GM19043 (cell line): ENCODE measurements around the gene IL1R2.
"Not testable (repeated sequence)": the region's sequence is repeated elsewhere in the genome, so short reads cannot be mapped to it uniquely, and the experiment has no call there.

Source experiments
- ATAC-seq: cut with Tn5 transposase; IDR thresholded peaks from one replicate; pipeline ENCODE4 v1.9.1; 2021; ENCODE audit warnings: low read depth; ENCODE audit not compliant: unreplicated experiment

Gene IL1R2

DNA sequence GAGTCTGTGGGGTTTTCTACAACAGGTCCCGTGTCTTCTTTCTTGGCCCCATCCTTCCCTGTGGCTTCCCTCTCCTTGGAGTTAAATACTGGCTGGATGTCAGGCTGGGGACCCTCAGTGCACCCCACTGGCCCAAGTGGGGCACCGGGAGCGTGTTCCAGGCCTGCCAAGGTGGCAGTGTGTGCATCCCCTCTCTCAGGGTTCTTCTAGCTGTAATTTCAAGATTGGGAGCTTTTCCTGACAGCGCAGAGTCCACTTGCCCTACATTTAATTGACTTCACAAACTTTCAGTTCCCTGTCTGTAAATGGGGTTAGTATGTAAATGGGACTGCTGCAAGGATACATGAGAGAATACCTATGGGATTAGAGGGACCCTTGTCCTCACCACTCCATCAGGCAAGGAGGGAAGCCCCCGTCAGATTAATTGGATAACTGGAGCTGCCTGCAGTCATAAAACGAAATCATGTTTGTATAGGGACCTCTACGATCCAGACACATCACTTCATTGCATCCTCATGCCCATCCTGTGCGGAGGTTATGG lies 66.6 kb downstream of the IL1R2 start:
- no peak for ATAC-seq

DNA sequence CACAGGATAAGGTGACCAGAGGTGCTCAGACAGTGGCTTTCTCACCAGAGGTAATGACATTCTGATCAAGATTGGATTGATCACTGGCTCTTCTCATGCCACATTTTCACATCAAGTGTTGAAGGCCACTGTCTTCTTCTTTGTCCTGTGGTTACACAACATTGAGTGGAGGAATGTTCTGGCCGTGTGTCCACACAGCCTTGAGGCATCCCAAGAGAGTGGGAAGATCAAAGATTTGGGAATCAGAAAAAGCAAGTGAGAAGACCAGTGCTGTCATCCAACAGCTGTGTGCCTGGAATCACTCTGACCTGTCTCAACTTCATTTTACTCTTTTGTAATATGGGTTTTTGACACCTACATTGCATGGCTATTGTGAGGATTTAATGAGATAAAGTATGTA lies 67.4 kb downstream of the IL1R2 start:
- no peak for ATAC-seq

DNA sequence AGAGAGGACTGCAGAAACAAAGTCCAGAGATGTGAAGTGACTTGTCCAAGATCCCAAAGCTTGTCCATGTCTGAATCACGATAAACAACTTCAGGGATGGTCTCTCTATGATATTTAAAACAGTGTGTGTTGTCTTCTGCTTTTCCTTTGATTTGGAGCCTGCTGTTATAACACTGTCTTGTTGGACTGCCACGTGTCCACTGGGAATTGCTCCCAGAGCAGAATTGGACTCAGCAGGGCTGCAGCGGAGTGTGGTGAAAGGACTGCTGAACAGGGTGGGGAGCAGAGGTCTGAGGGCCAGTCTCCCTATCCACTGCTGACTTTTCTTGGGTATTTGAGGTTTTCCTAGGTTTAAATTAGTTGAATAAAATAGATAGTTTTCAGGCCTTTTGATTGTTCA lies 68.3 kb downstream of the IL1R2 start:
- no peak for ATAC-seq

- ATAC-seq: no peak
Observed at GRCh38 chr2:102060792-102061191, 69.0 kb downstream of the IL1R2 start.

DNA sequence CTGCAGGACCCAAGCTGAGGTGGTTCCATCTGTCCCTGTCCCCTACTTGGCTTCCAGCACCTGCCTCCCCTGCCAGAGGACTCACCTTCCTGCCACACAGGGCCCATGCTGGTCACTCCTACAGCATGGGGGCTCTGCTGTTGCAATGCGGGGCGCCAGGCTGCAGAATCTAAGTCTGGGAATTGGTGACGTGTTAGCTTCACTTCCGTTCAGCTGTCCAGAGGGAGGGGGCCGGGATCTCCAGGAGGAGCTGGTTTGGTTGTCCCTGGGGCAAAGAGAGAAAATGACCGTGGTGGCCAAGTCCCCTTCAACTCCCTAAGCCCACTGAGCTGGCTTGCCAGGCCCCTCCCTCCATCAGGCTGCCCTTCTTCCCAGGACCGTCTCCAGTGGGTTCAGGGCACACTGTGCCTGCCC lies 69.5 kb downstream of the IL1R2 start:
- ATAC-seq: no peak

GRCh38 chr2:102061962-102062795 lies 70.4 kb downstream of the IL1R2 start:
- no peak for ATAC-seq

- no peak for ATAC-seq
Observed at GRCh38 chr2:102062802-102063201, 71.0 kb downstream of the IL1R2 start.

GRCh38 chr2:102063487-102063911 lies 71.7 kb downstream of the IL1R2 start:
- no peak for ATAC-seq

DNA sequence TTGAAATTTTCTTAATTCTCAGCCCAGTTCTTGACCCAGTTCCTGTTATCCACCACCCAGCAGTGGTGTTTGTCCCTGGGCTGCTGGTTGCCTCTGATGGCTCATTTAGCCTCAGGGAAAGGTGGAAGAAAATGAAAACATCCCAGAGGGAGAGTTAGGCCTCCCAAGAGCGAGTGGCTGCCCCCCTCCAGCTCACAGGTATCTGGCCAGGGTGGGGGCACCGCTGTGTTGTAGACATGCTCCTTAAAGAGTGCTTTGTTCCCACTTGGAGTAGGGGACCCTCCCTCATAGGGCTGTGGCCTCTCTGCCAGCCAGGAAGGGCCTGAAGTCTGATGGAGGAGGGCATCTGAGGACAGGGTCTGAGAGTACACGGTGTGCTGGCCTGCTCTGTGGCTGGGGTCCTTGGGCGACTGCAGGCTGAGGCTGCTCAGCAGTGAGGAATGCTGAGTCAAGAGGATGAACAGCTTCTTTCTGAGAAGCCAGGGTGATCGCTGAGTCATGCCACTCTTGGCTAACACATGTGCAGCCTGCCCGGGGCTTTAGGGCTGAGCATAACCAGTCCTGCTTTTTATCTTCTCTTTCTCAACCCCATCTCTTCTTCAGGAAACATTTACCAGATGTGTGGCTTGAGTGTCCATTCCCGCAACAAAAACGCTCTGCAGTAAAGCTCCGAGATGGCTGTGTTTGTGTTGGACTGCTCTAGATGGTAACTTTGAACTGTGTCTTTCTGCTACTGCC lies 72.3 kb downstream of the IL1R2 start:
- no peak for ATAC-seq

DNA sequence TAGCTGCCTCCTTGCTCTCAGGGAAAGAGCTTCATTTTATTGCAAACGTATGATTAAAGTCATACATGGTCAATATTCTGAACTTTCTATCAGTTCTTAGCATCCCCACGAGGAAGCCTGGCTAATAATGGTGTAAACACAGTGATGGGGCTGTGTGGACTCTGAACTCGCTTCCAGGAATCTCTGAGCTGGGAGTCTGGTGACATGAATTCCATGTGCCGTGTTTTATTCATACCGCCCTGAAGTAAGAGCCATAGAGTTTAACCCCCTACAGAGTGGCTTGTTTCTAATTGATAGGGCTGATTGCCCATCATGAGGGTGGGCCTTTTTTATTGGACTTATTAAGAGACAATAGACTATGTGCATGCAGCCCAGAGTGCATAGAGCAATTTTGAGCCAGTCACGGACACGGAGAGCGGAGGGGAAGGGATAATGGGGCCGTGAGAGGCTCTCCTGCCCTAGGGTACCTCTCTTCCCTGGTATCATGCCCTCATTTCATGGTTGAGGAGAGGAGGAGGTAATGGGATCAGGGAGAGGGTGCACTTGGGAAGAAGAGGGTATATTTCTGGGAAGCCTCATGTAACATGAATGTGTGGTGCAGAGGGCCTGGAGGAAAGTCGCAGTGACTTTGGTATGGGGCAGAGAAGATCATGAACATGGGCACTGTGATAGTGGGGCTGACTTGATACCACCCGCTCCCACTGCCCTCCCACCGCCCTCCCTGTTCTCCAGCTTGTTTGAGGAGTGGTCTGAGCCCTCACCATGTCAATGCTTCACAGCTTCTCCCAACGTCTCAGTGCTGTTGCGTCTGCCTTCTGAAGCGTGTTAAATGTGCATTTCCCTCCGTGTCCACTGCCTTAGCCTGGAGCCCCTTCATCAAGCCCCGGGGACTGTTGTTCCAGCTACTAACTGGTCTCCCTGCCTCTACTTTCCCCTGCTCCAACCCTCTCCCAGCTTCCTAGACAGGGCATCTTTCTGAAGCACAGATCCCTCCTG lies 73.2 kb downstream of the IL1R2 start:
- no peak for ATAC-seq

DNA sequence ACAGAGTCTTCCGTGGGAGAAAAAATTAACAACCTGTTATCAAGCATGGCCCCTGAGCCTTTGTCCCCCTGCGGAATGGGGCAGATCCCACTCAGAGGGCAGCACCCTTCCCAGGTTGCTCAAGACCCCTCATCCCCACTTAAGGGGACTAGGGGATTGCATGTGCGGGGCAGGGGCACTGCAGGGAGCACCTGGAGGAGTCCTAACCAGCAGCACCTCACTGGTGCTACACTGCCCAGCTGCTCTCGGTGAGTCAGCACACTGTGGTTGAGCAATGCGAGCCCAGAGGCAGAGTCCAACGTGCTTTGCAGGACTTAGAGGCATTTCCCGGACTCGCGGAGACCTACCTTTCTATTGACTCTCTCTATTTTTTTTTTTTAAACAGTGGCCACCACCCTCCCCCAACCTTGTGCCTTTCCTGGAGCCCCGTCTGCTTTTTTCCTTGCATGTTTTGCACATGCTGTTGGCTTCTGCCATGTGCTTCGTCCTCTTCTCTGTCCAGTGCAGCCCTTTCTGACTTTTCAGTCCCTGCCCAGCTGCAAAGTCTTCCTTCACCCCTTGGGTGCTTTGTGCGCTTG lies 74.0 kb downstream of the IL1R2 start:
- ATAC-seq: no peak

DNA sequence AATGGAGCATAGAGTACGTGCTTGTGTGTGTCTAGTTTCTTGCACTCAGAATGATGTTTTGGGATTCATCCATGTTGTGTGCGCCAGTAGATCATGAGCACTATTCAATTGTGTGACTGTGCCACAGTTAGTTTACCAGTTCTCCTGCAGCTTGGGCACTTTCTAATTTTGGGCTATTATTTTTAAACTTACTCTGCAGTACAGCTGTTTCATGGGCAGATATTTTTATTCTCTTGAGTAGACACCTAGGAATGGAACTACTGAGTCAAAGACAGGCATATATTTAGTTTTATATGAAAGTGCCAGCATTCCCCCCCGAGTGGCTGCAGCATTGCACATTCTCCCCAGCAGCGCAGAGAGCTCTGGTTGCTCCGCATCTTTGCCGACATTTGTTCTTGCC lies 74.8 kb downstream of the IL1R2 start:
- no peak for ATAC-seq

DNA sequence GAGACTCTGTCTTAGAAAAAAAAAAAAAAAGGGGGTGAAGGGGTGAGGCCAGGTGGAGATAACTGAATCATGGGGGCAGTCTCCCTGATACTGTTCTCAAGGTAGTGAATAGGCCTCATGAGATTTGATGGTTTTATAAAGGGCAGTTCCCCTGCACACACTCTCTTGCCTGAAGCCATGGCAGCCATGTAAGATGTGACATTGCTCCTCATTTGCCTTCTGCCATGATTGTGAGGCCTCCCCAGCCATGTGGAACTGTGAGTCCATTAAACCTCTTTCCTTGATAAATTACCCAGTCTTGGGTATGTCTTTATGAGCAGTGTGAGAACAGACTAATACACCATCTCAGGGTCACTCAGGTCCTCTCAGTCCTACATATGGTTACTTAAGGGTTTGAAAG lies 76.4 kb downstream of the IL1R2 start:
- ATAC-seq: not testable (repeated sequence)

- ATAC-seq: no peak
Observed at GRCh38 chr2:102069311-102069974, 77.7 kb downstream of the IL1R2 start.

GRCh38 chr2:102070058-102070642 lies 78.4 kb downstream of the IL1R2 start:
- ATAC-seq: no peak

- ATAC-seq: no peak
Observed at GRCh38 chr2:102072741-102073140, 81.0 kb downstream of the IL1R2 start.

DNA sequence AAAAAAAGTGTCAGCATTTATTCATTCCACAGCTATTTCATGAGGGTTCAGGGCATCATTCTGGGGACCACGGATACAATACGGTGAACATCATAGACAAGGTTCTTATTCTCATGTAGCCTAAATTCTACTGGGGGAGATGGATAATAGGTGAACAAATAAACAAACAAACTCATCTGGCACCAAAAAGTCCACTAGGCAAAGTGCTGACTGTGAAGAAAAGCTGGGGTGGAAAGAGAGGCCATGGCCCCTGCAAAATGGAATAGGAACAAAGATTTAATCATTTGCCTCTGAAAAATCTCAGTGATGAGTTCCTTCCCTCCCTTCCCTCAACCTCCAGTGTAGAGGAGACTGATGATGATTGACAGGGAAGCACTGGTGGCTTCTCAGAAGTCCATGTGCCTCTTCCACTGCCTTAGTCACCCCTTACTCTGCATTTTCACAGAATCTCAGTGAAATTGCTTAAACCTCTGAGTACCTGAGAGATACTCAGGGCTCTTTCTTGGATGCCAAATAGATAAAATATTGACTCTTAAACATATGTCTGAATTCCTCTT lies 81.5 kb downstream of the IL1R2 start:
- no peak for ATAC-seq

- ATAC-seq: no peak
Observed at GRCh38 chr2:102074152-102074783, 82.5 kb downstream of the IL1R2 start.
